ENCODE data around the gene NALCN. TPM values are rescaled to one million over a fixed set of nuclear protein-coding genes. Genes with fewer than 3 reads are reported as not detected.

The NALCN gene
- total and polyA plus RNA-seq, 2 of the 8 experiments (the other 6 are each of a cell fraction or from before 2014, with no cell fraction given): 0.26 to 0.54 TPM

DNA sequence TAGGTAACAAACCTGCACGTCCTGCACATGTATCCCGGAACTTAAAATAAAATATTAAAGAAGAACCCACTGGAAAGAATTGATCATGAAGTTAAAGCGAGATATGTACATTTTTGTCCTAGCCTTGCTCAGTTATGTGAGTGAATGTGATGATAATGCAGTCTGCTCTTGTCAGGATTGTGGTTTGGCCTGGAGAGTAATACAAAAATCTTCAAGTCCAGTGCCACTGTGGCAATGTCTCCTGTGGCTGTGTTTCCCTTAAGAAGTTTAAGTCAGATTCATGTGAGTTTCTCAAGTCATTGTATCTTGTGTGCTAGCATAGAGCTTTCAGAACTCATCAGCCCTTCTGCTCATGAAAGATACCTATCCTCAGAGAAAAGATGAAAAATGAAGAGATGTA lies 18.2 kb upstream of the NALCN start:
- no peak overlapping the region for H4K8ac ChIP-seq (ENCODE audit: extremely low read depth, insufficient read depth, low read length)
- no peak overlapping the region for H3K4me3 ChIP-seq (ENCODE audit: extremely low read depth in 1 of 4, insufficient read depth in 2 of 4, low read depth in 3 of 4, low read length in 4 of 4)
- H3K23me2 ChIP-seq (ENCODE audit: low read depth, low read length): no peaks in the 10 kb centered on the region
- H2BK15ac ChIP-seq (ENCODE audit: low read length): no peak overlapping the region
- no peak overlapping the region for H3K23ac ChIP-seq (ENCODE audit: insufficient read length)
- no peak overlapping the region for H3K56ac ChIP-seq (replicated peaks; ENCODE audit: insufficient read length, low read depth, low read length)
- H3K79me1 ChIP-seq (ENCODE audit: low read depth, low read length): no peaks in the 10 kb centered on the region
- no peak overlapping the region for H4K91ac ChIP-seq (replicated peaks; ENCODE audit: insufficient read length, low read length)
- no peak overlapping the region for H3K14ac ChIP-seq (ENCODE audit: insufficient read length)
- TF ChIP-seq SP1 (IDR thresholded peaks at IDR 0.05; ENCODE audit: low read depth, low read length) (no peak), EZH2 (IDR thresholded peaks at IDR 0.05; ENCODE audit: low read depth, low read length, severe bottlenecking) (no peak), BRCA1 (IDR thresholded peaks at IDR 0.05; ENCODE audit: low read depth, low read length) (no peak), USF2 (IDR thresholded peaks at IDR 0.05; ENCODE audit: low read length) (no peak), TAF7 (optimal IDR thresholded peaks at IDR 0.05; ENCODE audit: borderline replicate concordance, low read depth, low read length) (no peak), ZNF274 (IDR thresholded peaks at IDR 0.05; ENCODE audit: borderline replicate concordance, extremely low read depth, low read length) (no peak), FOSL1 (IDR thresholded peaks at IDR 0.05; ENCODE audit: insufficient read depth, low read depth, low read length) (no peak), KDM4A (IDR thresholded peaks at IDR 0.05; ENCODE audit: low read depth, low read length, severe bottlenecking) (no peak), GABPA (IDR thresholded peaks at IDR 0.05; ENCODE audit: borderline replicate concordance, insufficient read depth, low read length) (no peak)
- TF ChIP-seq, protein P1, sequence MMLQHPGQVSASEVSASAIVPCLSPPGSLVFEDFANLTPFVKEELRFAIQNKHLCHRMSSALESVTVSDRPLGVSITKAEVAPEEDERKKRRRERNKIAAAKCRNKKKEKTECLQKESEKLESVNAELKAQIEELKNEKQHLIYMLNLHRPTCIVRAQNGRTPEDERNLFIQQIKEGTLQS (IDR thresholded peaks at IDR 0.05; ENCODE audit: insufficient read depth, low read depth, low read length): no peak
- no peak overlapping the region for H3K4ac ChIP-seq (replicated peaks; ENCODE audit: insufficient read length, low read depth, low read length)
- H2AK5ac ChIP-seq (ENCODE audit: low read depth, low read length): no peak overlapping the region
- no peaks in the 10 kb centered on the region for H3K27me3 ChIP-seq (replicated peaks in 1 of 4; ENCODE audit: control insufficient read depth in 3 of 4, extremely low read depth in 1 of 4, insufficient read depth in 3 of 4, low read length in 3 of 4)
- H2BK120ac ChIP-seq (replicated peaks; ENCODE audit: low read depth, low read length): no peak overlapping the region
- H3K4me2 ChIP-seq (ENCODE audit: insufficient read depth in 1 of 2, low read depth in 2 of 2, low read length in 2 of 2): no peak overlapping the region
- H3K9ac ChIP-seq (replicated peaks in 1 of 4; ENCODE audit: extremely low read depth in 1 of 4, low read depth in 3 of 4, low read length in 3 of 4): no peak overlapping the region
- H3K9me3 ChIP-seq (ENCODE audit: insufficient read depth in 2 of 2, low read depth in 1 of 2, low read length in 1 of 2): no peaks in the 10 kb centered on the region
- H3K27ac ChIP-seq (ENCODE audit: low read depth, low read length): no peak overlapping the region
- no peaks in the 10 kb centered on the region for H3K79me2 ChIP-seq (ENCODE audit: control insufficient read depth in 1 of 2, insufficient read depth in 2 of 2, low read length in 2 of 2)
- DNase-seq (ENCODE audit: low read depth in 1 of 2, low spot score in 2 of 2) (no peak), FAIRE-seq (no peak)
- H2BK20ac ChIP-seq (ENCODE audit: low read length): no peak overlapping the region
- ChIA-PET CTCF (ENCODE audit: partially characterized antibody) (interaction anchor here (1.3 kb wide), 1 partner anchor 286 kb away, joined by 3 read pairs; no protein-coding TSS in a partner anchor), POLR2A (ENCODE audit: partially characterized antibody) (no interaction called here)
- H3K4me1 ChIP-seq (replicated peaks in 1 of 4; ENCODE audit: control insufficient read depth in 3 of 4, insufficient read depth in 4 of 4, low read length in 3 of 4): no peaks in the 10 kb centered on the region
- no peak overlapping the region for H4K5ac ChIP-seq (ENCODE audit: insufficient read length, low read depth, low read length)
- no peaks in the 10 kb centered on the region for H4K20me1 ChIP-seq (replicated peaks in 1 of 2; ENCODE audit: control insufficient read depth in 1 of 2, insufficient read depth in 2 of 2, low read length in 2 of 2)
- no peak overlapping the region for H2AFZ ChIP-seq (ENCODE audit: low read length)
- 82% methylated on average over 3 of the region's 3 CpGs; no CpG with 5 or more reads in 1 of the 2 experiments for WGBS, 2 experiments (ENCODE audit: extremely low coverage in 1 of 2, insufficient coverage in 1 of 2, insufficient read length in 1 of 2, insufficient replicate concordance in 2 of 2, low coverage in 1 of 2, low lambda C conversion rate in 2 of 2, missing lambda C conversion rate in 1 of 2)
- H3K36me3 ChIP-seq (ENCODE audit: control insufficient read depth in 2 of 4, insufficient read depth in 4 of 4, low read length in 3 of 4): no peaks in the 10 kb centered on the region
- H2BK12ac ChIP-seq (ENCODE audit: low read depth, low read length): no peak overlapping the region
- no peak overlapping the region for H3K18ac ChIP-seq (ENCODE audit: extremely low read depth, low read length)
- H2BK5ac ChIP-seq (ENCODE audit: low read depth, low read length): no peak overlapping the region

All from H1 (cell line).